ENCODE measurements around the gene AP1S1.

- TF ChIP-seq CTCF (IDR thresholded peaks at IDR 0.05) (no peak), EP300 (IDR thresholded peaks at IDR 0.05) (no peak), POLR2A (IDR thresholded peaks at IDR 0.05) (no peak), POLR2AphosphoS5 (IDR thresholded peaks at IDR 0.05) (no peak)
Measured at GRCh38 chr7:101171442-101171837, 17.2 kb downstream of the AP1S1 start.

Data from upper lobe of left lung (tissue), 4 donors.